Measurements from ENCODE around the gene ROR1. TPM values are rescaled to one million over a fixed set of nuclear protein-coding genes. Genes with fewer than 3 reads are reported as not detected.
"Not testable (repeated sequence)": the region's sequence is repeated elsewhere in the genome, so short reads cannot be mapped to it uniquely, and the experiment has no call there.

Gene ROR1
- total RNA-seq, 4 donors from 2014 or later = 8.8 to 30.4 (median 14.1) TPM

DNA sequence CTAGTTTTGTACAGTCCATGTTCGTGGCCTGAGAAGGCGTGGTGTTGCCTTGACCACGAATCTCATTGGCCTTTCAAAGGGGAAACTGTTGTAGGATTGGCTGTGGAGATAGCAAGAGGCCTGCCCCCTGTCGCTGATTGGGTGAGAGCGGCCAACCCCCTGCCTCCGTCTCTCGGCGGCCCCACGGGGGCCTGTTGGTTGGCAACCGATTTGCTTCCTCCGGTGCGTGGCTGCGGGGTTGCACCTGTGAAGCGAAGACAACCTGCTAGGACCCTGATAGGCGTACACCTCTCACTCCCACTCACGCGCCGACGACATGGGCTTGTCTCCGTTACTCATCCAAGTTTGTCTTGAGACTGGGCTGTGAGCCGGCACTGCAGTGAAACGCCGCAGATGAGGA is 429.6 kb downstream of the ROR1 start, which contains the start of gene UBE2U:
UBE2U (plus strand) TSS at position 204 of the 400 bp plus-strand sequence. CDS start 428 bp downstream, outside the sequence.
- DNase-seq (ENCODE audit: low spot score) (no peak), ATAC-seq (ENCODE audit: low FRiP score) (no peak)
- no peak for TF ChIP-seq CTCF (IDR thresholded peaks at IDR 0.05)

DNA sequence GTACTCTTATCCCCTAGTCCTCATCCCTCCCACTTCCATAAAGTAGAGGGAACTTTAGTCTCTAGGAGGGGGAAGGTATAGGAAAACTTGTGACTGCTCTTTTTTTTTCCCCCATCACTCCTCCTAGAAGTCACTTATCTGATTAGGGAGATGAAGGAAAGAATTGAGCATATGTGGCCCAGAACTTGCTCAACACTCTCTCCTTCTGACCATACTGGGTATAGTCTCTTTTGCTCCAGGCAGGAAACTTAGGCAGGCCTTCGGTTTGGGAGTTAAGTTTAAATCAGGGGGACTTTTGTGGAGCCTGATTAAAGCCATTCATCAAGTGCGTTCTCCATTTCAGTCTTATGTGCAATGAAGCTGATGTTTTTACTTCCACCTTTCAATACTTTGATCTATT is 435.4 kb downstream of the ROR1 start:
- ATAC-seq (ENCODE audit: low FRiP score) (no peak), DNase-seq (ENCODE audit: low spot score) (no peak)
- no peak for TF ChIP-seq CTCF (IDR thresholded peaks at IDR 0.05)

DNA sequence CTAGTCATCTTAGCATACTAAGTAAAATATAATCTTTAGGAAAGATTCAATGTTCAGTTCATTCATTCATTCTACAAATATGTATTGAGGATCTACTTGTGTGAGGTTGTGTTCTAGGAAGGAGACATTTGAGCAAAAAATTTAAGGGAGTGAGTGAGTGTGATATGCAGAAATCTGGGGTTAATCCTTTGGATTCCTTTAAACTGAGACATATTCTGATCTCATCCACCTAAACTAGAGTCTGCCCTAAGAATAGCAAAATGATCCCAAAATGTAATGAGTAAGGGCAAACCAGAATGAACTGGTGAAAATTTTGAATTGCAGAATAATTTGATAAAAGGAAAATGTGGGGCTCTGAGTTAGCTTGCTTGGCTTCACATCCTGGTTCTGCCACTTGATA is 438.2 kb downstream of the ROR1 start:
- no peak for DNase-seq (ENCODE audit: low spot score)
- no peak for TF ChIP-seq CTCF (IDR thresholded peaks at IDR 0.05)
- peak; percentile 57 for ATAC-seq (ENCODE audit: low FRiP score)

DNA sequence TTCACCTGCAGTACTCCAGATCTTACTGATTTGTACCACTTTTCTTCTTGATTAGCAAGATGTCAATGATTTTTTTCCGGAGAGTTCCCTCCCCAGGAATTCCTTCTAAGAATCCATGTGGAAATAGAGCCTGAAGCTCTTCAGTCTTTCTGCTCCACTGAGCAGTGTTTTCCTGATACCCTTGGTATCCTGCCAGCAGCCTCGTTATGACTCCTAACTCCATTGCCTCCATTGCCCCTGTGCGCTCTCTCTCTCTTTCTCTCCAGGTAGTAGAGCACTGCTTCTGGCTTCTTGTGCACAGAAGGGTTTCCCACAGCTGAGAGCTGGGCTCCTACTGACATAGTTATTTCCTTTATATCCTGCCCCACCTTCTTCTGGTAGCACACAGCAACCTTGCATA is 441.8 kb downstream of the ROR1 start:
- no peak for DNase-seq (ENCODE audit: low spot score)
- no peak for ATAC-seq (ENCODE audit: low FRiP score)
- no peak for TF ChIP-seq CTCF (IDR thresholded peaks at IDR 0.05)

- ATAC-seq (ENCODE audit: low FRiP score) = peak; percentile 79
- TF ChIP-seq CTCF (IDR thresholded peaks at IDR 0.05) = no peak
Measured at GRCh38 chr1:64220241-64220640, 446.4 kb downstream of the ROR1 start.

GRCh38 chr1:64223329-64224151 is 449.7 kb downstream of the ROR1 start:
- DNase-seq (ENCODE audit: low spot score) (no peak), ATAC-seq (ENCODE audit: low FRiP score) (peak; percentile 78)
- no peak for TF ChIP-seq CTCF (IDR thresholded peaks at IDR 0.05)

More at GRCh38 chr1:64220241-64220640, 446.4 kb downstream of the ROR1 start:
- no peak for DNase-seq (ENCODE audit: low spot score)

DNA sequence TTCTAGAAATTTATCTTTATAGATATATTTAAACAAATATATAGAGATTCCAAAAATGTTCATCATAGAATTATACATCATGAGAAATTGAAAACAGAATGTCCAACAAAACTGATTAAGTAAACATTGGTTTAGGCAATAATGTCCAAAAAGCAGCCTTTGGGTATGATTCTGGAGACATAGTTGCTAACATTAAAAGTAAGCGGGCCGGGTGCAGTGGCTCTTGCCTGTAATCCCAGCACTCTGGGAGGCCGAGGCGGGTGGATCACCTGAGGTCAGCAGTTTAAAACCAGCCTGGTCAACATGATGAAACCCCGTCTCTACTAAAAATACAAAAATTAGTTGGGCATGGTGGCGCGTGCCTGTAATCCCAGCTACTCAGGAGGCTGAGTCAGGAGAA is 450.4 kb downstream of the ROR1 start:
- not testable (repeated sequence) for ATAC-seq (ENCODE audit: low FRiP score); DNase-seq (ENCODE audit: low spot score)

Measured in omental fat pad (tissue), 4 donors.